Ovary (tissue), 3 donors: Measurements from ENCODE around the gene SVIP.

Experiments used
- CTCF ChIP-seq, 3 donors: fragments of 450-650 bp in 2 of 3; fragments of 200-600 bp in 1 of 3; IDR thresholded peaks; one replicate each; pipeline versions ENCODE4 v1.5.1 to v1.8.0; 2016 to 2022; ENCODE audit warnings: antibody characterized with exemption in 3 of 3, mild to moderate bottlenecking in 1 of 3
- EP300 ChIP-seq: sonication (generic); formaldehyde crosslinking; IDR thresholded peaks from one replicate; pipeline ENCODE4 v1.6.1; 2017; ENCODE audit warnings: antibody characterized with exemption
- POLR2A ChIP-seq: fragments of 450-650 bp; IDR thresholded peaks from one replicate; pipeline ENCODE4 v1.6.1; 2017; ENCODE audit warnings: antibody characterized with exemption, mild to moderate bottlenecking, moderate library complexity
- donor health status: DM: no; HTN: no; CAD: no.

- TF ChIP-seq CTCF (IDR thresholded peaks at IDR 0.05): no peak
- no peak for TF ChIP-seq POLR2A
- no peak for TF ChIP-seq EP300
These were observed 30.7 kb downstream of the SVIP start for GRCh38 chr11:22798901-22799300.
